Esophagus squamous epithelium (tissue), 4 donors: ENCODE data around the gene COL5A2.

ENCODE experiments used
- CTCF ChIP-seq, 6 experiments: fragments of 450-650 bp in 4 of 6; fragments of 200-600 bp in 2 of 6; sonication (generic) in 2 of 6; IDR thresholded peaks; one replicate each; pipeline ENCODE4 v1.5.1; 2016 to 2019; ENCODE audit warnings: antibody characterized with exemption in 6 of 6, mild to moderate bottlenecking in 4 of 6, moderate library complexity in 4 of 6
- POLR2A ChIP-seq, 4 donors: fragments of 450-650 bp; IDR thresholded peaks; one replicate each; pipeline ENCODE4 v1.6.1; 2017; ENCODE audit warnings: antibody characterized with exemption in 4 of 4, mild to moderate bottlenecking in 4 of 4, moderate library complexity in 3 of 4

- TF ChIP-seq POLR2A (IDR thresholded peaks at IDR 0.05) (no peak), CTCF (IDR thresholded peaks at IDR 0.05) (no peak)
Measured at GRCh38 chr2:189016311-189016861, 163.2 kb downstream of the COL5A2 start.
